ENCODE data around the gene INTS3.
A peak's percentile ranks its signal among the peaks of the same experiment; 100 is the strongest.
"Not testable (repeated sequence)": the region's sequence is repeated elsewhere in the genome, so short reads cannot be mapped to it uniquely, and the experiment has no call there.

Gene INTS3

GRCh38 chr1:153752571-153753195 is 24.8 kb downstream of the INTS3 start:
- DNase-seq (ENCODE audit: low read depth) = no peak

GRCh38 chr1:153754266-153754665 is 26.4 kb downstream of the INTS3 start:
- no peak for DNase-seq (ENCODE audit: low read depth)

- no peak for DNase-seq (ENCODE audit: low read depth)
Observed at GRCh38 chr1:153760440-153760839, 32.6 kb downstream of the INTS3 start.

GRCh38 chr1:153763365-153764225 is 35.7 kb downstream of the INTS3 start:
- no peak for DNase-seq (ENCODE audit: low read depth)

GRCh38 chr1:153764310-153764709 is 36.5 kb downstream of the INTS3 start:
- DNase-seq (ENCODE audit: low read depth) = no peak

GRCh38 chr1:153766663-153767062 is 38.8 kb downstream of the INTS3 start:
- DNase-seq (ENCODE audit: low read depth) = not testable (repeated sequence)

GRCh38 chr1:153767519-153767918 is 39.7 kb downstream of the INTS3 start:
- no peak for DNase-seq (ENCODE audit: low read depth)

- DNase-seq (ENCODE audit: low read depth) = no peak
Observed at GRCh38 chr1:153768316-153769181, 40.7 kb downstream of the INTS3 start.

GRCh38 chr1:153769221-153769620 is 41.4 kb downstream of the INTS3 start:
- no peak for DNase-seq (ENCODE audit: low read depth)

- no peak for DNase-seq (ENCODE audit: low read depth)
Observed at GRCh38 chr1:153770797-153771196, 42.9 kb downstream of the INTS3 start.

- DNase-seq (ENCODE audit: low read depth) = no peak
Observed at GRCh38 chr1:153771261-153771660, 43.4 kb downstream of the INTS3 start.

- no peak for DNase-seq (ENCODE audit: low read depth)
Observed at GRCh38 chr1:153771841-153772593, 44.2 kb downstream of the INTS3 start.

GRCh38 chr1:153773096-153773921 is 45.5 kb downstream of the INTS3 start:
- DNase-seq (ENCODE audit: low read depth) = no peak

GRCh38 chr1:153774026-153774595 is 46.3 kb downstream of the INTS3 start:
- no peak for DNase-seq (ENCODE audit: low read depth)

GRCh38 chr1:153774780-153775457 is 47.1 kb downstream of the INTS3 start, which contains the start of gene SLC27A3:
Gene SLC27A3, plus strand, starts transcription at chr1:153775407. Its CDS starts 91 bp downstream, at chr1:153775498.
- DNase-seq (ENCODE audit: low read depth) = no peak

GRCh38 chr1:153775458-153776327 is 47.8 kb downstream of the INTS3 start:
- DNase-seq (ENCODE audit: low read depth) = peak; percentile 51

GRCh38 chr1:153776352-153776751 is 48.5 kb downstream of the INTS3 start:
- no peak for DNase-seq (ENCODE audit: low read depth)

GRCh38 chr1:153776845-153777370 is 49.1 kb downstream of the INTS3 start:
- DNase-seq (ENCODE audit: low read depth) = no peak

- no peak for DNase-seq (ENCODE audit: low read depth)
Observed at GRCh38 chr1:153777648-153778047, 49.8 kb downstream of the INTS3 start.

Measured in stimulated activated CD8-positive, alpha-beta memory T cell treated with anti-CD3 and anti-CD28 coated beads, Interleukin-12 subunit alpha, Interleukin-12 subunit beta, amount 100 ng/mL, for 4 hours (primary cell).